Measurements from ENCODE around the gene ERG. TPM values are rescaled to one million over a fixed set of nuclear protein-coding genes. Genes with fewer than 3 reads are reported as not detected.

The ERG gene
- total and polyA plus RNA-seq, 4 donors, result 8.6 to 30.3 (median 21.0) TPM

- ATAC-seq (ENCODE audit: insufficient read depth, low FRiP score) (no peak), DNase-seq (no peak)
- peaks cover 0 to 16% (median 7%) of the 10 kb centered on the region in 5 donors for H3K4me1 ChIP-seq (ENCODE audit: control insufficient read depth in 5 of 5, insufficient read depth in 5 of 5, low read length in 5 of 5)
- WGBS, 2 donors, result 63 to 72% methylated on average over 1 of the region's 1 CpG
- H3K27ac ChIP-seq (ENCODE audit: low read depth in 1 of 2, low read length in 1 of 2), result no peak overlapping the region
- H3K4me3 ChIP-seq, result no peak overlapping the region
- H3K27me3 ChIP-seq (ENCODE audit: control insufficient read depth in 3 of 3, insufficient read depth in 3 of 3, low read length in 2 of 3), result no peaks in the 10 kb centered on the region
- H3K9me3 ChIP-seq (ENCODE audit: control insufficient read depth in 4 of 4, insufficient read depth in 3 of 4, low read length in 3 of 4), result no peaks in the 10 kb centered on the region
- no peak for TF ChIP-seq CTCF (IDR thresholded peaks at IDR 0.05; ENCODE audit: control extremely low read depth, extremely low read depth)
- H3K9ac ChIP-seq (ENCODE audit: insufficient read depth in 1 of 2, low read length in 2 of 2), result no peak overlapping the region
- H3K36me3 ChIP-seq (ENCODE audit: control insufficient read depth in 4 of 4, insufficient read depth in 4 of 4, low read length in 4 of 4), result no peaks in the 10 kb centered on the region
These were observed 155.5 kb downstream of the ERG start for GRCh38 chr21:38342739-38343138.

- no peak for TF ChIP-seq CTCF (IDR thresholded peaks at IDR 0.05; ENCODE audit: control extremely low read depth, extremely low read depth)
- peak; percentile 25 for ATAC-seq (ENCODE audit: insufficient read depth, low FRiP score)
These were observed 156.7 kb downstream of the ERG start for GRCh38 chr21:38341546-38342012.

GRCh38 chr21:38340131-38340530 lies 158.1 kb downstream of the ERG start:
- Histone ChIP-seq H3K9ac (ENCODE audit: insufficient read depth in 1 of 2, low read length in 2 of 2) (no peak overlapping the region), H3K27ac (ENCODE audit: low read depth in 1 of 2, low read length in 1 of 2) (peak overlapping the region in 1 of 2 donors; percentile 2), H3K4me3 (no peak overlapping the region), H3K4me1 (ENCODE audit: control insufficient read depth in 5 of 5, insufficient read depth in 5 of 5, low read length in 5 of 5) (peaks cover 0 to 16% (median 7%) of the 10 kb centered on the region in 5 donors), H3K9me3 (ENCODE audit: control insufficient read depth in 4 of 4, insufficient read depth in 3 of 4, low read length in 3 of 4) (no peaks in the 10 kb centered on the region), H3K36me3 (ENCODE audit: control insufficient read depth in 4 of 4, insufficient read depth in 4 of 4, low read length in 4 of 4) (no peaks in the 10 kb centered on the region), H3K27me3 (ENCODE audit: control insufficient read depth in 3 of 3, insufficient read depth in 3 of 3, low read length in 2 of 3) (no peaks in the 10 kb centered on the region)
- ATAC-seq (ENCODE audit: insufficient read depth, low FRiP score) (no peak), DNase-seq (no peak)
- no peak for TF ChIP-seq CTCF (IDR thresholded peaks at IDR 0.05; ENCODE audit: control extremely low read depth, extremely low read depth)
- 93 to 95% methylated on average over 4 of the region's 4 CpGs for WGBS, 2 donors

More at GRCh38 chr21:38341546-38342012, 156.7 kb downstream of the ERG start:
- Histone ChIP-seq H3K36me3 (ENCODE audit: control insufficient read depth in 4 of 4, insufficient read depth in 4 of 4, low read length in 4 of 4) (no peaks in the 10 kb centered on the region), H3K9me3 (ENCODE audit: control insufficient read depth in 4 of 4, insufficient read depth in 3 of 4, low read length in 3 of 4) (no peaks in the 10 kb centered on the region), H3K27me3 (ENCODE audit: control insufficient read depth in 3 of 3, insufficient read depth in 3 of 3, low read length in 2 of 3) (no peaks in the 10 kb centered on the region), H3K27ac (ENCODE audit: low read depth in 1 of 2, low read length in 1 of 2) (peak overlapping the region in 1 of 2 donors; percentile 50), H3K4me3 (no peak overlapping the region), H3K4me1 (ENCODE audit: control insufficient read depth in 5 of 5, insufficient read depth in 5 of 5, low read length in 5 of 5) (peaks cover 0 to 16% (median 7%) of the 10 kb centered on the region in 5 donors), H3K9ac (ENCODE audit: insufficient read depth in 1 of 2, low read length in 2 of 2) (no peak overlapping the region)
- DNase-seq, result no peak
- WGBS, 2 donors, result 79 to 93% methylated on average over 5 of the region's 5 CpGs

- TF ChIP-seq CTCF (IDR thresholded peaks at IDR 0.05; ENCODE audit: control extremely low read depth, extremely low read depth), result no peak
These were observed 160.5 kb downstream of the ERG start for GRCh38 chr21:38337793-38338192.

More at GRCh38 chr21:38337793-38338192, 160.5 kb downstream of the ERG start:
- Histone ChIP-seq H3K4me3 (no peak overlapping the region), H3K36me3 (ENCODE audit: control insufficient read depth in 4 of 4, insufficient read depth in 4 of 4, low read length in 4 of 4) (no peaks in the 10 kb centered on the region), H3K9ac (ENCODE audit: insufficient read depth in 1 of 2, low read length in 2 of 2) (no peak overlapping the region), H3K4me1 (ENCODE audit: control insufficient read depth in 5 of 5, insufficient read depth in 5 of 5, low read length in 5 of 5) (peaks cover 0 to 4% (median under 1%) of the 10 kb centered on the region in 5 donors), H3K9me3 (ENCODE audit: control insufficient read depth in 4 of 4, insufficient read depth in 3 of 4, low read length in 3 of 4) (no peaks in the 10 kb centered on the region), H3K27ac (ENCODE audit: low read depth in 1 of 2, low read length in 1 of 2) (no peak overlapping the region), H3K27me3 (ENCODE audit: control insufficient read depth in 3 of 3, insufficient read depth in 3 of 3, low read length in 2 of 3) (no peaks in the 10 kb centered on the region)
- 92 to 94% methylated on average over 5 of the region's 5 CpGs for WGBS, 2 donors
- no peak for DNase-seq
- no peak for ATAC-seq (ENCODE audit: insufficient read depth, low FRiP score)
